SK-N-SH (cell line): ENCODE measurements around the gene BRD1. TPM values are rescaled to one million over a fixed set of nuclear protein-coding genes. Genes with fewer than 3 reads are reported as not detected.

ENCODE experiments used
- CTCF ChIA-PET: fragments of 300-600, 350-600 bp; formaldehyde crosslinking; extraction: SDS; loops from one replicate; lab custom pipeline; 2021; lab: Yijun Ruan, JAX
- POLR2A ChIA-PET: fragments of 350-600 bp; sonication (Branson Sonifier 250); formaldehyde crosslinking; extraction: SDS; loops from one replicate; lab custom pipeline; 2020; ENCODE audit warnings: antibody characterized with exemption, inconsistent platforms; lab: Yijun Ruan, JAX
- DNase-seq: peaks from one replicate; pipeline ENCODE4 v3.0.0; 2012
- H2AFZ ChIP-seq: fragments of 200-600 bp; sonication (generic); 2 replicates; pipeline ENCODE4 v1.8.1; 2016; ENCODE audit warnings: antibody characterized with exemption, mild to moderate bottlenecking, low read depth
- H3F3A ChIP-seq: fragments of 200-600 bp; sonication (generic); replicated peaks from 2 replicates; pipeline ENCODE3; 2016; ENCODE audit warnings: antibody characterized with exemption, mild to moderate bottlenecking; ENCODE audit not compliant: insufficient read depth
- H3K27ac ChIP-seq, 2 experiments: fragments of 200-500 bp in 1 of 2; fragments of 200-600 bp in 1 of 2; sonication (Bioruptor generic) in 1 of 2; sonication (generic), shearing (Covaris generic) in 1 of 2; 2 replicates each; pipeline versions ENCODE4 v1.5.1 to v1.6.1; 2014 to 2016; ENCODE audit warnings: low read depth in 2 of 2, inconsistent platforms in 1 of 2, low read length in 1 of 2, mild to moderate bottlenecking in 1 of 2, mixed read lengths in 1 of 2
- H3K27me3 ChIP-seq: fragments of 200-600 bp; sonication (generic), shearing (Covaris generic); 2 replicates; pipeline ENCODE4 v1.6.1; 2016; ENCODE audit warnings: mixed run types; ENCODE audit not compliant: insufficient read depth
- H3K36me3 ChIP-seq, 2 experiments: fragments of 200-500 bp in 1 of 2; fragments of 200-600 bp in 1 of 2; sonication (Bioruptor generic) in 1 of 2; sonication (generic) in 1 of 2; replicated peaks in 1 of 2; 2 replicates each; pipeline versions ENCODE3 to v1.5.1; 2014 to 2016; ENCODE audit warnings: low read length in 1 of 2, mild to moderate bottlenecking in 1 of 2; ENCODE audit not compliant: insufficient read depth in 2 of 2, control insufficient read depth in 1 of 2
- H3K4me1 ChIP-seq, 2 experiments: fragments of 200-500 bp in 1 of 2; fragments of 200-600 bp in 1 of 2; sonication (Bioruptor generic) in 1 of 2; sonication (generic), shearing (Covaris generic) in 1 of 2; 2 replicates each; pipeline versions ENCODE4 v1.5.1 to v1.6.1; 2014 to 2016; ENCODE audit warnings: low read depth in 1 of 2, low read length in 1 of 2, mixed run types in 1 of 2; ENCODE audit not compliant: insufficient read depth in 2 of 2, control insufficient read depth in 1 of 2
- H3K4me2 ChIP-seq: fragments of 200-600 bp; sonication (generic), shearing (Covaris generic); 2 replicates; pipeline ENCODE4 v1.6.1; 2017; ENCODE audit warnings: mixed run types
- H3K4me3 ChIP-seq, 2 experiments: fragments of 200-500 bp in 1 of 2; fragments of 200-600 bp in 1 of 2; sonication (Bioruptor generic) in 1 of 2; sonication (generic), shearing (Covaris generic) in 1 of 2; 2 replicates each; pipeline versions ENCODE4 v1.5.1 to v1.8.1; 2014 to 2016; ENCODE audit warnings: low read depth in 2 of 2, inconsistent platforms in 1 of 2, low read length in 1 of 2, mild to moderate bottlenecking in 1 of 2, mixed read lengths in 1 of 2, moderate library complexity in 1 of 2
- H3K79me2 ChIP-seq: fragments of 200-600 bp; sonication (generic); 2 replicates; pipeline ENCODE4 v1.8.1; 2017; ENCODE audit warnings: mild to moderate bottlenecking; ENCODE audit not compliant: insufficient read depth
- H3K9ac ChIP-seq: fragments of 200-600 bp; sonication (generic); 2 replicates; pipeline ENCODE4 v1.6.1; 2017; ENCODE audit warnings: mixed run types
- H3K9me2 ChIP-seq: fragments of 200-600 bp; sonication (generic); 2 replicates; pipeline ENCODE4 v1.6.1; 2017; ENCODE audit warnings: mixed run types
- H3K9me3 ChIP-seq: fragments of 200-600 bp; sonication (generic); 2 replicates; pipeline ENCODE4 v1.6.1; 2017; ENCODE audit warnings: mixed run types, mild to moderate bottlenecking, moderate library complexity
- H4K20me1 ChIP-seq: fragments of 200-600 bp; sonication (generic); 2 replicates; pipeline ENCODE4 v1.6.1; 2017; ENCODE audit warnings: mild to moderate bottlenecking, mixed run types; ENCODE audit not compliant: insufficient read depth
- FOSL2 ChIP-seq: IDR thresholded peaks from 2 replicates; pipeline ENCODE4 v1.4.0; 2012; ENCODE audit warnings: low read depth, mild to moderate bottlenecking, moderate library complexity, borderline replicate concordance
- FOXM1 ChIP-seq: IDR thresholded peaks from 2 replicates; pipeline ENCODE4 v1.4.0; 2012; ENCODE audit warnings: low read depth, mild to moderate bottlenecking
- IRF3 ChIP-seq: fragments of 150-350 bp; IDR thresholded peaks from 2 replicates; pipeline ENCODE4 v1.6.1; 2016; ENCODE audit warnings: mild to moderate bottlenecking, low read depth, low read length
- MEF2A ChIP-seq: IDR thresholded peaks from 2 replicates; pipeline ENCODE4 v1.4.0; 2012; ENCODE audit warnings: low read depth, borderline replicate concordance
- MXI1 ChIP-seq: IDR thresholded peaks from 2 replicates; pipeline ENCODE4 v1.6.1; 2012; ENCODE audit warnings: mild to moderate bottlenecking, low read depth, low read length, improper control_type of control experiment
- NRF1 ChIP-seq: IDR thresholded peaks from 2 replicates; pipeline ENCODE4 v1.6.1; 2012; ENCODE audit warnings: low read depth, mild to moderate bottlenecking, low read length
- POLR2AphosphoS5 ChIP-seq: IDR thresholded peaks from 2 replicates; pipeline ENCODE4 v1.6.1; 2012; ENCODE audit warnings: low read depth, low read length
- RAD21 ChIP-seq: IDR thresholded peaks from 2 replicates; pipeline ENCODE4 v1.6.1; 2012; ENCODE audit warnings: mild to moderate bottlenecking, low read length
- RXRA ChIP-seq: IDR thresholded peaks from 2 replicates; pipeline ENCODE4 v1.4.0; 2012; ENCODE audit warnings: low read depth, mild to moderate bottlenecking, borderline replicate concordance
- SIN3A ChIP-seq: IDR thresholded peaks from 2 replicates; pipeline ENCODE4 v1.6.1; 2012; ENCODE audit warnings: low read depth, mild to moderate bottlenecking, low read length, moderate library complexity, borderline replicate concordance
- SMC3 ChIP-seq: IDR thresholded peaks from 2 replicates; pipeline ENCODE4 v1.6.1; 2012; ENCODE audit warnings: low read depth, low read length, improper control_type of control experiment
- TCF12 ChIP-seq: IDR thresholded peaks from 2 replicates; pipeline ENCODE4 v1.4.0; 2012
- USF2 ChIP-seq: fragments of 150-350 bp; IDR thresholded peaks from 2 replicates; pipeline ENCODE4 v1.6.1; 2017; ENCODE audit warnings: antibody characterized with exemption, low read length, low read depth, borderline replicate concordance
- WGBS: methylation state at CpG from one replicate; pipeline ENCODE4 v1.1.6; 2017; ENCODE audit warnings: low lambda C conversion rate; 5-methylcytosine and 5-hydroxymethylcytosine counted together
- polyA plus RNA-seq, 3 experiments: library from polyadenylated mRNA; depleted of rRNA; stranded (reverse); fragments of >200 nt; gene quantifications; 2 replicates each; pipeline ENCODE4 v1.2.3, GENCODE V29; 2012
- TF ChIP-seq, protein P1 (sequence below): IDR thresholded peaks from 2 replicates; pipeline ENCODE4 v1.4.0; 2012; ENCODE audit warnings: low read depth, borderline replicate concordance

Gene BRD1
- polyA plus RNA-seq, 1 of the 3 experiments (the other 2 are of a cell fraction): 10.3 TPM

DNA sequence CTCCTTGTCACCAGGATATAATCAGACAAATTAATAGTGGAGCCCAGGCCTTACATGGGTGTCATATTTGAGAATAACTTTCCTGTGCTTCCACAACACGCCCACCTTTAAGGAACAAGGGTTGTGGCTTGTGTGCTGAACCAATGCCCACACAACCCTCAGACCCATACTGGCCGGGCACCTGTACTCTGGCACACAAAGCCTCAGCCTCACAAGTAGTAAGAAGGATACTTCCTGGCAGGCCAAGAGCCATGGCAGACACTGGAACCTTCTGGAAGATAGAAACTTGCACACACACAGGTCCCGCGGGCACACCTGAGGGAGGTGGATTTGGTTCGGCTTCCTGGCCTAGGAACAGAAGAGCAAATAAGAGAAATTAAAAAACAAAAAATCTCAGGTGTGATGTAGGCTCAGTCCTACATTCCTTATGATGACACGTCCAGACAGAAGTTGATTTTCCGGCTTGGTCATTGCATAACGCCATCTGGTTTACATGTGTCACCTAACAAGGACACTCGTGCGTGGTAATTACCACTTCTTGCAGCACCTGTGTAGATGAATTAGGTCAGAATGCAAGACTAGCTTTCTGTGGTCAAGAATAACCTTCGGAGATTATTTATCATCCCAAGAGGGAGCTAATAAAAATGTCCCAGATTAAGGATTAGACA is 5.8 kb upstream of the BRD1 start (continued):
- TF ChIP-seq SMC3 (no peak), FOSL2 (no peak), IRF3 (no peak), FOXM1 (no peak), NRF1 (no peak), USF2 (no peak), RXRA (no peak)

GRCh38 chr22:49829044-49829853 is 1.6 kb upstream of the BRD1 start:
- TF ChIP-seq FOXM1: no peak
- Histone ChIP-seq H4K20me1 (peaks cover 26% of the 10 kb centered on the region), H3K27me3 (no peaks in the 10 kb centered on the region; the same call in 1 of the 2 replicates), H3F3A (no peaks in the 10 kb centered on the region), H3K9me3 (no peaks in the 10 kb centered on the region), H3K27ac (no peak overlapping the region), H2AFZ (no peak overlapping the region), H3K4me2 (no peak overlapping the region), H3K79me2 (peaks cover 29% of the 10 kb centered on the region), H3K4me3 (no peak overlapping the region), H3K36me3 (peaks cover 0 to 8% of the 10 kb centered on the region in 2 experiments), H3K9me2 (no peaks in the 10 kb centered on the region), H3K9ac (no peak overlapping the region), H3K4me1 (peaks cover 9 to 24% of the 10 kb centered on the region in 2 experiments; a peak in 2 of 4 replicates)
- 98% methylated on average over 16 of the region's 17 CpGs for WGBS
- DNase-seq: no peak
- CTCF ChIA-PET: no interaction called here
- POLR2A ChIA-PET: no interaction called here

DNA sequence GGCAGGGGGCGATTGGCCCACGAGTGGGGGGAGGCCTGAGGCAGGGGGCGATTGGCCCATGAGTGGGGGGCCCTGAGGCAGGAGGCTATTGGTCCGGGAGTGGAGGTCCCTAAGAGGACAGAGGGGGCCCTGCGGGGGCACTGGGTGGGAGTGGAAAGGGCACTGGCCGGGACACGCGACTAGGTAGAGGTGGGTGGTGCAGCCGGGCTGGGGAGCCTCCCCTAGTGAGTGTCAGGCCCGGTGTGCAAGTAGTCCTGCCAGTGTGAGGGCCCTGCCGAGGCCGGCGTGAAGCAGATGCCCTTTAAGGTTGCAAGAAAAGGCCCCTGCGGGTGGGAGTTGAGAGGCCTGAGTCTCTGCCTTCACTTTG is 909 bp upstream of the BRD1 start:
- Histone ChIP-seq H3K9me3 (no peaks in the 10 kb centered on the region), H4K20me1 (peaks cover 33% of the 10 kb centered on the region), H3K4me1 (peaks cover 9 to 24% of the 10 kb centered on the region in 2 experiments; a peak in 2 of 4 replicates), H3F3A (no peaks in the 10 kb centered on the region), H3K79me2 (peaks cover 36% of the 10 kb centered on the region), H2AFZ (no peak overlapping the region), H3K36me3 (peaks cover 5 to 12% of the 10 kb centered on the region in 2 experiments), H3K9ac (no peak overlapping the region), H3K27me3 (no peaks in the 10 kb centered on the region; the same call in 1 of the 2 replicates), H3K4me2 (no peak overlapping the region), H3K27ac (no peak overlapping the region), H3K9me2 (no peaks in the 10 kb centered on the region), H3K4me3 (no peak overlapping the region)
- ChIA-PET POLR2A (no interaction called here), CTCF (no interaction called here)
- DNase-seq: no peak
- TF ChIP-seq SMC3: no peak
- no peak for TF ChIP-seq FOXM1
- TF ChIP-seq FOSL2: no peak
- TF ChIP-seq MXI1: no peak
- TF ChIP-seq SIN3A: no peak
- no peak for TF ChIP-seq TCF12
- no peak for TF ChIP-seq RAD21
- TF ChIP-seq, protein P1, sequence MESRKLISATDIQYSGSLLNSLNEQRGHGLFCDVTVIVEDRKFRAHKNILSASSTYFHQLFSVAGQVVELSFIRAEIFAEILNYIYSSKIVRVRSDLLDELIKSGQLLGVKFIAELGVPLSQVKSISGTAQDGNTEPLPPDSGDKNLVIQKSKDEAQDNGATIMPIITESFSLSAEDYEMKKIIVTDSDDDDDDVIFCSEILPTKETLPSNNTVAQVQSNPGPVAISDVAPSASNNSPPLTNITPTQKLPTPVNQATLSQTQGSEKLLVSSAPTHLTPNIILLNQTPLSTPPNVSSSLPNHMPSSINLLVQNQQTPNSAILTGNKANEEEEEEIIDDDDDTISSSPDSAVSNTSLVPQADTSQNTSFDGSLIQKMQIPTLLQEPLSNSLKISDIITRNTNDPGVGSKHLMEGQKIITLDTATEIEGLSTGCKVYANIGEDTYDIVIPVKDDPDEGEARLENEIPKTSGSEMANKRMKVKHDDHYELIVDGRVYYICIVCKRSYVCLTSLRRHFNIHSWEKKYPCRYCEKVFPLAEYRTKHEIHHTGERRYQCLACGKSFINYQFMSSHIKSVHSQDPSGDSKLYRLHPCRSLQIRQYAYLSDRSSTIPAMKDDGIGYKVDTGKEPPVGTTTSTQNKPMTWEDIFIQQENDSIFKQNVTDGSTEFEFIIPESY: no peak
- no peak for TF ChIP-seq POLR2AphosphoS5
- TF ChIP-seq MEF2A: no peak
- 90% methylated on average over 12 of the region's 14 CpGs for WGBS
